D721Med (cell line): Measurements from ENCODE around the gene AFF3.

ENCODE experiments used
- DNase-seq: peaks from one replicate; pipeline ENCODE4 v3.0.0; 2011; ENCODE audit warnings: low spot score; ENCODE audit not compliant: insufficient read length
- FAIRE-seq: peaks from 2 replicates; lab custom pipeline; 2011; peaks lifted over from hg19 to GRCh38; lab: Jason Lieb, UNC
- TF ChIP-seq, protein P1 (sequence below): IDR thresholded peaks from 2 replicates; pipeline ENCODE4 v1.5.1; 2012; ENCODE audit warnings: mild to moderate bottlenecking, control low read depth; ENCODE audit not compliant: insufficient read depth; ENCODE audit errors: missing control alignments

Gene AFF3

DNA sequence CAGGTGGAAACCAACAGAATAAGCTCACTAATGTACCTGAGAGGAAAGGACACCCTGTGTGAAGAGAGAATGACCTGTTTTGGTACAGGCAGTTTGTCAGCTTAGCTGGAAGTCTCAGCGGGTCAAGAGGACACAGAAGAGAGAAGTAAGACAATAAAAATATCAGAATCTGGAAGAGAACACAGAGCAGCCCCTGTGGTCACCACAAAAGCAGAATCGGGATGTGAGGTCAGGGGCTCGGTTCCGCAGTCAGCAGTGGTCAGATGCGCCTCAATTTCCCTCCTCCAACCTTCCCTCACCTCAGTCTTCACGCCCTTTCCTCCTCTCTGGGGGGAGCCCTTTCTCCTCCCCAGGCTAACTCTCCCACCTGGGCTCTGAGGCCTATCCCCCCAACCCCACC, 122.9 kb downstream of the AFF3 start:
- no peak for FAIRE-seq
- DNase-seq: no peak
- TF ChIP-seq, protein P1, sequence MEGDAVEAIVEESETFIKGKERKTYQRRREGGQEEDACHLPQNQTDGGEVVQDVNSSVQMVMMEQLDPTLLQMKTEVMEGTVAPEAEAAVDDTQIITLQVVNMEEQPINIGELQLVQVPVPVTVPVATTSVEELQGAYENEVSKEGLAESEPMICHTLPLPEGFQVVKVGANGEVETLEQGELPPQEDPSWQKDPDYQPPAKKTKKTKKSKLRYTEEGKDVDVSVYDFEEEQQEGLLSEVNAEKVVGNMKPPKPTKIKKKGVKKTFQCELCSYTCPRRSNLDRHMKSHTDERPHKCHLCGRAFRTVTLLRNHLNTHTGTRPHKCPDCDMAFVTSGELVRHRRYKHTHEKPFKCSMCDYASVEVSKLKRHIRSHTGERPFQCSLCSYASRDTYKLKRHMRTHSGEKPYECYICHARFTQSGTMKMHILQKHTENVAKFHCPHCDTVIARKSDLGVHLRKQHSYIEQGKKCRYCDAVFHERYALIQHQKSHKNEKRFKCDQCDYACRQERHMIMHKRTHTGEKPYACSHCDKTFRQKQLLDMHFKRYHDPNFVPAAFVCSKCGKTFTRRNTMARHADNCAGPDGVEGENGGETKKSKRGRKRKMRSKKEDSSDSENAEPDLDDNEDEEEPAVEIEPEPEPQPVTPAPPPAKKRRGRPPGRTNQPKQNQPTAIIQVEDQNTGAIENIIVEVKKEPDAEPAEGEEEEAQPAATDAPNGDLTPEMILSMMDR: no peak

DNA sequence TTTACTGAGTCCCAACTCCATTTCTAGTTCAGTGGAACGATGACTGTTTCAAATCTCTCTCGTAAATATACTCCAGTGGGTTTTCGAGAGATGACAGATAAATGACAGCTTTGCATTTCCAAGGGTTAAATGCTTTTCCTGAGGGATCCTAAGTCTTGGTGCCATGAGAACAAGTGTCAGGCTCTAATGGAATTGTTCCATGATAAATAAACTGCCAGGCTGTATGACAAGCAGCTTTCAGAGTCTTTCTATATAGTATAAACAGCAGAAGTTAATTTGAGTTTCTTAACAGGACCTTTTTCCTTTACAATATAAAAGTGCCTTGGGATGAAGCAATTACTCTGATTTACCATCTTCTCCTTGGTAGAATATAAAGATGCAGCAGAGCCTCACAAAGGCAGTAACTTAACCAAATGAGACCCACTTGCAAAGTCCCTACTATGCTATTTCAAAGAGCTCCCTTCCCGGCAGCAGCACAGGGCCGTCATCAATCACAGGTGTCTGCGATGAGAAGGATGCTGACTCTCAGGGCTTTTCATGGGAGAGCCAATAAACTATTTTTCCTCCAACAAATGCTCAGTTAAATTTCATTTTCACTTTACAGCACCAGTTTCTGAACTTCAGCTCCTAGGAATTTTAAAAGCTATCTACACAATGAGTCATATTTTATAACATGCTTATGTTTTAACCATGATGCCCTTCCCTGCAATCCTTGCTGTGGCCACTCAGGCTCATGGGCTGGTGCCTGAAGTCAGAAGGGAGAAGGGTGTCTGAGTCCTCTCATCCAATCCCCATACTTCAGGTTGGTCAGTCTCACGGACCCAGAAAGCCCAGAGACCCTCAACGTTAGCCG, 123.8 kb downstream of the AFF3 start:
- TF ChIP-seq, protein P1: no peak
- FAIRE-seq (no peak), DNase-seq (no peak)

DNA sequence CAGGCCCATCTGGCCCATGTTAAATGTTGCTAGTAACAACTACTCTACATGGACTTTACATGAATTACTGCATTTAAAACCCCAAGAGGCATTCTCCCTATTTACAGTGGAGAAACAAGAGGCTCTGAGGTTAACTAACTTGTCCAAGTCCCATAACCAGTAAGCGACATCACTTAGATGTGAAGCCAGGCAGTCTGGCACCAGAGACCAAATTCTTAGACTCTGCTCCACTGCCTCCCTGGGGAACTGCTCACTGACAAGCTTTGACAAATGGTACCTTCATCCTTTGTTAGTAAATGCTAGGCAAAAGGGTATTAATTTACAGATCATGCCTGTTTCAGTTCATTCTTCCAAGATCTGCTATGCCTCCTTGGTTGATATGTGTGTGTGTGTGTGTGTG, 124.8 kb downstream of the AFF3 start:
- DNase-seq (no peak), FAIRE-seq (no peak)
- TF ChIP-seq, protein P1: no peak

DNA sequence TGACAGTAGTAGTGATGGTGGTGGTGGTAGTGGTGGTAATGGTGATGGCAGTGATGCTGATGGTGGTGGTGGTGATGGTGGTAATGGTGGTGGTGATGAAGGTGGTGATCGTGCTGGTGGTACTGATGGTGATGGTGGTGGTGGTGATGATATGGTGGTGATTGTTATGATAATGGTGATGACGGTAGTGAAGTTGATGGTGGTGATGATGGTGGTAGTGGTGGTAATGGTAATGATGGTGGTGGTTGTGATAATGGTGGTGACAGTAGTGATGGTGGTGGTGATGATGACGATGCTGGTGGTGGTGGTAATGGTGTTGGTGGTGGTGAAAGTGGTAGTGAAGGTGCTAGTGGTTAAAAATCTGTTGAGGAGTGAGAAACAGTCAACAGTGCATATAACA, 125.6 kb downstream of the AFF3 start:
- no peak for DNase-seq
- TF ChIP-seq, protein P1: no peak
- no peak for FAIRE-seq

DNA sequence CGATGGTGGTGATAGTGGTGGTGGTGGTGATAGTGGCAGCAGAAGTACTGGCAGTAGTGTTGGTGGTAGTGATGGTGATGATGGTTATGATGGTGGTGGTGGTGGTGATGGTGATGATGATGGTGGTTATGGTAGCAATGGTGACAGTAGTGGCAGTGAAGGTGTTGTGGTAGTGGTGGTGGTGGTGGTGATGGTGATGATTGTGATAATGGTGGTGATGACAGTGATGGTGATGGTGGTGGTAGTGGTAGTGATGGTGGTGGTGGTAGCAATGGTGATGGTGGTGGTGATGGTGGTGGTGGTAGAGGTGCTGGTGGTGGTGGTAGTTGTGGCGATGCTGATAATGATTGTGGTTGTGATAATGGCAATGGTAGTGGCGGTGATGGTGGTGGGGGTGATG, 126.5 kb downstream of the AFF3 start:
- no peak for FAIRE-seq
- DNase-seq: no peak
- TF ChIP-seq, protein P1: no peak

DNA sequence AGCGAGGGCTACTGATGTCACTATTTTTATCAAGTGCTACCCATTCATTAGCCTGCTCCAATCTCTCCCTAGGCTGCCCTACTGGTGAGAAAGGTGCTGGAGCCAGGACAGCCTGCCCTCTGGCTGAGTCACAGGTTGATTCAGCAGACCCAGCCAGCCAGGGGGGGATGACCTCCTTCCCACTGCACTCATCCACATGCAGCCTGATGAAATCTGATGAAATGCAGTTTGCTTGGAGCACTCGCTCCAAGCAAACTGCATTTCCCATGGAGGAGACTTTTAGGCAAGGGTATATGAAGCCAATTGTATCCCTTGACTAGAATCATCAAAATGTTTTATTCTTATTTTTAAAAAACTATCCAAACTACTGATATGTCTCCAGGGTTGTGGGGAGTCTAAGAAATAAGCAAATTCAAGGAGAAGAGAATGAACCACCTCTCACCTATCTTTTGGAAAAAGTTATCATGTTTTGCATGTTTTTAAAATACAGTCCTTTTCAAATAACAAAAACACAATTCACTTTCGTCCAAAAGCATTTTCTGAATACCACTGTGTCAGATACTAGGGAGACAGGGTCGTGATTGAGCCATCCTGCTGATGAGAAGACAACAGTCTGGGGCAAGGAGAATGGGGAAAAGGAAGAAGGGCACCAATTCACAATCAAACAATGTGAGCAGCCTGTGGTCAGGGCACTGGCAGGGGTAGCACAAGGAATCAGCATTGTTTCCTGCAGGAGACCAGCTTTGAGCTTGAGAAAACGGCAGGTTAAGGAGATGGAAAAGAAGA, 128.3 kb downstream of the AFF3 start:
- DNase-seq (no peak), FAIRE-seq (no peak)

More for the DNA sequence above, 128.3 kb downstream of the AFF3 start:
- TF ChIP-seq, protein P1: no peak
